HG03103 (cell line): ENCODE data around the gene HNRNPM.

Experiments
- ATAC-seq: cut with Tn5 transposase; IDR thresholded peaks from one replicate; pipeline ENCODE4 v1.9.1; 2021; ENCODE audit warnings: low read depth; ENCODE audit not compliant: unreplicated experiment

Gene HNRNPM

DNA sequence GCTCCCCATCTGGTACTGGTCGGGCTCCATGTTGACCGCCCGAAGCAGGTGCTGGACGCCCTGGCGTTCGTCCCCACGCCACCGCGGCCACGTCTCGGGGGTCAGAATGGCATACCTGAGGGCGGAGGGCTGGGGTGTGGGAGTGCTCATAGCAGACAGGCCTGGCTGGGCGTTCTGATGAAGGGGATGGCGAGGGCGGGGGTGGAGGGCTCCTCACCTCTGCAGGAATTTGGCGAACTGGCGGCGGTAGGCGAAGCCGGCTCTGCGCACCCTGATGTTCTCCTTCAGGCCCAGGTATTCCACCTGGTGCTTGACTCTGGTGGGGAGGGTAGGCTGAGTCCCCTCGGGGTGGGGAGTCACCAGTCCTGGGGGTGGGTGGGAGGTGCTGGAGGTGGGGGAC is 91.5 kb downstream of the HNRNPM start:
- ATAC-seq: no peak

GRCh38 chr19:8537099-8537498 is 92.3 kb downstream of the HNRNPM start:
- no peak for ATAC-seq
